SJCRH30 (cell line): ENCODE measurements around the gene KCNMA1. TPM values are rescaled to one million over a fixed set of nuclear protein-coding genes. Genes with fewer than 3 reads are reported as not detected.

Experiments
- DNase-seq, 2 experiments: peaks; one replicate each; pipeline ENCODE4 v3.0.0-alpha.2; 2015 to 2020
- H3K27ac ChIP-seq: fragments of 250-450 bp; sonication (Bioruptor Pico); 2 replicates; pipeline ENCODE4 v1.5.1; 2020; ENCODE audit warnings: mild to moderate bottlenecking, moderate library complexity
- H3K27me3 ChIP-seq: fragments of 250-450 bp; sonication (Bioruptor Pico); 2 replicates; pipeline ENCODE4 v1.5.1; 2020; ENCODE audit warnings: mild to moderate bottlenecking, moderate library complexity
- H3K36me3 ChIP-seq: fragments of 250-450 bp; sonication (Bioruptor Pico); 2 replicates; pipeline ENCODE4 v1.5.1; 2020; ENCODE audit warnings: mild to moderate bottlenecking, moderate library complexity
- H3K4me1 ChIP-seq: fragments of 250-450 bp; sonication (Bioruptor Pico); 2 replicates; pipeline ENCODE4 v1.5.1; 2020; ENCODE audit warnings: mild to moderate bottlenecking, moderate library complexity
- H3K4me3 ChIP-seq: fragments of 250-450 bp; sonication (Bioruptor Pico); 2 replicates; pipeline ENCODE4 v1.5.1; 2020; ENCODE audit warnings: mild to moderate bottlenecking, moderate library complexity
- H3K9me3 ChIP-seq: fragments of 250-450 bp; sonication (Bioruptor Pico); replicated peaks from 2 replicates; pipeline ENCODE4 v1.5.1; 2020; ENCODE audit warnings: mild to moderate bottlenecking, moderate library complexity
- total RNA-seq: library from RNA; depleted of rRNA; stranded (reverse); fragments of >200 nt; shearing (Covaris generic); gene quantifications from 2 replicates; pipeline ENCODE4 v1.2.3, GENCODE V29; 2014

The KCNMA1 gene
- total RNA-seq, 1 experiment from 2014 or later, result 0.69 TPM

- no peak overlapping the region for H3K27ac ChIP-seq
- H3K9me3 ChIP-seq, result no peaks in the 10 kb centered on the region
- H3K4me3 ChIP-seq, result no peak overlapping the region
- H3K27me3 ChIP-seq, result no peaks in the 10 kb centered on the region; the same call in 1 of the 2 replicates
- H3K36me3 ChIP-seq, result no peaks in the 10 kb centered on the region
- H3K4me1 ChIP-seq, result peaks cover 6% of the 10 kb centered on the region; the same call in 1 of the 2 replicates
- DNase-seq, result no peak
These were observed 126.0 kb downstream of the KCNMA1 start for GRCh38 chr10:77511498-77512218.

GRCh38 chr10:77510695-77511094 lies 126.9 kb downstream of the KCNMA1 start:
- no peak for DNase-seq
- Histone ChIP-seq H3K27ac (no peak overlapping the region), H3K4me3 (no peak overlapping the region), H3K36me3 (no peaks in the 10 kb centered on the region), H3K9me3 (no peaks in the 10 kb centered on the region), H3K27me3 (no peaks in the 10 kb centered on the region; the same call in 1 of the 2 replicates), H3K4me1 (peaks cover 8% of the 10 kb centered on the region)

- Histone ChIP-seq H3K27ac (no peak overlapping the region), H3K27me3 (no peaks in the 10 kb centered on the region; the same call in 1 of the 2 replicates), H3K4me1 (peaks cover 10% of the 10 kb centered on the region)
These were observed 127.3 kb downstream of the KCNMA1 start for GRCh38 chr10:77510294-77510693.

GRCh38 chr10:77509391-77509790 lies 128.2 kb downstream of the KCNMA1 start:
- peaks cover 10% of the 10 kb centered on the region for H3K4me1 ChIP-seq
- no peaks in the 10 kb centered on the region for H3K36me3 ChIP-seq
- no peak overlapping the region for H3K27ac ChIP-seq
- no peaks in the 10 kb centered on the region for H3K9me3 ChIP-seq
- DNase-seq, result no peak
- no peak overlapping the region for H3K4me3 ChIP-seq
- no peaks in the 10 kb centered on the region; the same call in 1 of the 2 replicates for H3K27me3 ChIP-seq

More at GRCh38 chr10:77510294-77510693, 127.3 kb downstream of the KCNMA1 start:
- Histone ChIP-seq H3K9me3 (no peaks in the 10 kb centered on the region), H3K36me3 (no peaks in the 10 kb centered on the region), H3K4me3 (no peak overlapping the region)
- no peak for DNase-seq

GRCh38 chr10:77507291-77507880 lies 130.2 kb downstream of the KCNMA1 start:
- no peak overlapping the region for H3K27ac ChIP-seq
- no peaks in the 10 kb centered on the region for H3K9me3 ChIP-seq
- no peaks in the 10 kb centered on the region for H3K36me3 ChIP-seq
- H3K27me3 ChIP-seq, result no peaks in the 10 kb centered on the region; the same call in 1 of the 2 replicates
- no peak overlapping the region for H3K4me3 ChIP-seq
- DNase-seq, result no peak
- H3K4me1 ChIP-seq, result peaks cover 10% of the 10 kb centered on the region

GRCh38 chr10:77506517-77507200 lies 130.9 kb downstream of the KCNMA1 start:
- H3K4me3 ChIP-seq, result no peak overlapping the region
- H3K4me1 ChIP-seq, result peaks cover 6% of the 10 kb centered on the region
- no peaks in the 10 kb centered on the region; the same call in 1 of the 2 replicates for H3K27me3 ChIP-seq
- DNase-seq, result no peak
- no peaks in the 10 kb centered on the region for H3K36me3 ChIP-seq
- H3K27ac ChIP-seq, result no peak overlapping the region
- H3K9me3 ChIP-seq, result no peaks in the 10 kb centered on the region

GRCh38 chr10:77505431-77506334 lies 131.9 kb downstream of the KCNMA1 start:
- DNase-seq, result no peak
- Histone ChIP-seq H3K36me3 (no peaks in the 10 kb centered on the region), H3K27me3 (no peaks in the 10 kb centered on the region; the same call in 1 of the 2 replicates), H3K4me3 (no peak overlapping the region), H3K27ac (no peak overlapping the region), H3K9me3 (no peaks in the 10 kb centered on the region), H3K4me1 (peaks cover 5% of the 10 kb centered on the region)

GRCh38 chr10:77504873-77505257 lies 132.7 kb downstream of the KCNMA1 start:
- Histone ChIP-seq H3K36me3 (no peaks in the 10 kb centered on the region), H3K9me3 (no peaks in the 10 kb centered on the region), H3K4me1 (peaks cover 5% of the 10 kb centered on the region), H3K27me3 (no peaks in the 10 kb centered on the region; the same call in 1 of the 2 replicates), H3K4me3 (no peak overlapping the region), H3K27ac (no peak overlapping the region)
- no peak for DNase-seq

GRCh38 chr10:77504196-77504872 lies 133.3 kb downstream of the KCNMA1 start:
- H3K4me1 ChIP-seq, result peaks cover 5% of the 10 kb centered on the region
- no peak overlapping the region for H3K27ac ChIP-seq
- no peak for DNase-seq

GRCh38 chr10:77501846-77502261 lies 135.8 kb downstream of the KCNMA1 start:
- no peak for DNase-seq
- Histone ChIP-seq H3K27ac (no peak overlapping the region), H3K36me3 (no peaks in the 10 kb centered on the region), H3K9me3 (no peaks in the 10 kb centered on the region), H3K27me3 (no peaks in the 10 kb centered on the region), H3K4me3 (no peak overlapping the region), H3K4me1 (peaks cover 5% of the 10 kb centered on the region)

More at GRCh38 chr10:77504196-77504872, 133.3 kb downstream of the KCNMA1 start:
- Histone ChIP-seq H3K36me3 (no peaks in the 10 kb centered on the region), H3K9me3 (no peaks in the 10 kb centered on the region), H3K27me3 (no peaks in the 10 kb centered on the region; the same call in 1 of the 2 replicates), H3K4me3 (no peak overlapping the region)

GRCh38 chr10:77501152-77501845 lies 136.3 kb downstream of the KCNMA1 start:
- Histone ChIP-seq H3K27me3 (no peaks in the 10 kb centered on the region), H3K27ac (no peak overlapping the region), H3K9me3 (no peaks in the 10 kb centered on the region), H3K4me1 (peaks cover 5% of the 10 kb centered on the region), H3K4me3 (no peak overlapping the region), H3K36me3 (no peaks in the 10 kb centered on the region)
- no peak for DNase-seq

GRCh38 chr10:77500754-77501151 lies 136.9 kb downstream of the KCNMA1 start:
- peaks cover 3% of the 10 kb centered on the region; the same call in 1 of the 2 replicates for H3K4me1 ChIP-seq
- no peak overlapping the region for H3K27ac ChIP-seq
- DNase-seq, result no peak
- no peak overlapping the region for H3K4me3 ChIP-seq
- no peaks in the 10 kb centered on the region for H3K27me3 ChIP-seq
- no peaks in the 10 kb centered on the region for H3K36me3 ChIP-seq
- no peaks in the 10 kb centered on the region for H3K9me3 ChIP-seq

- no peaks in the 10 kb centered on the region for H3K27me3 ChIP-seq
- no peak overlapping the region for H3K4me3 ChIP-seq
- DNase-seq, result no peak
- no peaks in the 10 kb centered on the region for H3K9me3 ChIP-seq
- H3K36me3 ChIP-seq, result no peaks in the 10 kb centered on the region
- no peaks in the 10 kb centered on the region for H3K4me1 ChIP-seq
- H3K27ac ChIP-seq, result no peak overlapping the region
These were observed 138.8 kb downstream of the KCNMA1 start for GRCh38 chr10:77498829-77499228.
